Stimulated activated CD4-positive, alpha-beta T cell treated with anti-CD3 and anti-CD28 coated beads, Interleukin-1b, Interleukin-23, amount 100 ng/mL, for 4 hours (primary cell): ENCODE data around the gene CIDEC.
A peak's percentile ranks its signal among the peaks of the same experiment; 100 is the strongest.
"Not testable (repeated sequence)": the region's sequence is repeated elsewhere in the genome, so short reads cannot be mapped to it uniquely, and the experiment has no call there.

Experiments used
- DNase-seq, 2 donors: peaks; one replicate each; pipeline ENCODE4 v3.0.0-alpha.2; 2020; ENCODE audit warnings: low read depth in 2 of 2

The CIDEC gene

DNA sequence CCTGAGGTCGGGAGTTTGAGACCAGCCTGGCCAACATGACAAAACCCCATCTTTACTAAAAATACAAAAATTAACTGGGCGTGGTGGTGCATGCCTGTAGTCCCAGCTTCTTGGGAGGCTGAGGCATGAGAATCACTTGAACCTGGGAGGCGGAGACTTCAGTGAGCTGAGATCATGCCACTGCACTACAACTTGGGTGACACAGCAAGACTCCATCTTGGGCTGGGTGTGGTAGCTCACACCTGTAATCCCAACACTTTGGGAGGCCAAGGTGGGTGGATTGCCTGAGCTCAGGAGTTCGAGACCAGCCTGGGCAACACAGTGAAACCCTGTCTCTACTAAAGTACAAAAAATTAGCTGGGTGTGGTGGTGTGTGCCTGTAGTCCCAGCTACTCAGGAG lies 3.8 kb downstream of the CIDEC start:
- not testable (repeated sequence) for DNase-seq

DNA sequence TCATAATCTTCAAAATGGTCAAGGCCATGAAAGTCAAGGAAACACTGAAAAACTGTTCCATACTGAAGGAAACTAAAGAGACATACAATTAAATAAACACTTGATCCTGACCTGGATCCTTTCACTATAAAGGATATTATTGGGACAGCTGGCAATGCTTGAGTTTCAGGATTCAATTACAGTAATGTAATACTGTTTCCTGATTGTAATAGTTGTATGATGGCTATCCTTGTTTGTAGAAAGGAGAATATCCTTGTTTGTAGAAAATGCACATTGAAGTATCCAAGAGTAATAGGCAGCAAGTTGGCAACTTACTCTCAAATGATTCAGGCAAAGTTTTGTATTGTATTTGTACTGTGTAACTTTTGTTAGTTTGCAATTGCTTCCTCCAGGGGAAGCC lies 4.6 kb downstream of the CIDEC start:
- no peak for DNase-seq

DNA sequence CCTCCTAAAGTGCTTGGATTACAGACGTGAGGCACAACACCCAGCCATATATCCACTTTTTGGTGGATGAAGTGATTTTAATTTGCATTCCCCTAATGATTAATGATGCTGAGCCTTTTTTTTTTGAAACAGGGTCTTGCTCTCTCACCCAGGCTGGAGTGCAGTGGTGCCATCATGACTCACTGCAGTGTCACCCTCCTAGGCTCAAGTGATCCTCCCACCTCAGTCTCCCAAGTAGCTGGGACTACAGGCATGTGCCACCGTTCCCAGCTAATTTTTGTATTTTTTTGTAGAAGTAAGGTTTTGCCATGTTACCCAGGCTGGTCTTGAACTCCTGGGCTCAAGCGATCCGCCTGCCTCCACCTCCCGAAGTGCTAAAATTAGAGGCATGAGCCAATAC lies 8.0 kb downstream of the CIDEC start:
- DNase-seq, result not testable (repeated sequence)

DNA sequence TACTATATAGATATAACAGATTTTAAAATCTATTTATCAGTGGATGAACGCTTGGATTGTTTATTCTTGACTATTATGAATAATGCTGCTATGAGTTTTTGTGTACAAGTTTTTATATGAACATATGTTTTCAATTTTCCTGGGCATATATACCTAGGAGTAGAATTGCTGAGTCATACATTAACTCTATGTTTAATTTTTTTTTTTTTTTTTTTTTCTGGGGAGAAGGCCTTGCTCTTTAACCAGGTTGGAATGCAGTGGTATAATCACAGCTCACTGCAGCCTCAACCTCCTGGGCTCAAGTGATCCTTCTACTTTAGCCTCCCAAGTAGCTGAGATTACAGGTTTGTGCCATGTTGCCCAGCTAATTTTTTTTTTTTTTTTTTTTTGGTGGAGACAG lies 9.1 kb downstream of the CIDEC start:
- no peak for DNase-seq

DNA sequence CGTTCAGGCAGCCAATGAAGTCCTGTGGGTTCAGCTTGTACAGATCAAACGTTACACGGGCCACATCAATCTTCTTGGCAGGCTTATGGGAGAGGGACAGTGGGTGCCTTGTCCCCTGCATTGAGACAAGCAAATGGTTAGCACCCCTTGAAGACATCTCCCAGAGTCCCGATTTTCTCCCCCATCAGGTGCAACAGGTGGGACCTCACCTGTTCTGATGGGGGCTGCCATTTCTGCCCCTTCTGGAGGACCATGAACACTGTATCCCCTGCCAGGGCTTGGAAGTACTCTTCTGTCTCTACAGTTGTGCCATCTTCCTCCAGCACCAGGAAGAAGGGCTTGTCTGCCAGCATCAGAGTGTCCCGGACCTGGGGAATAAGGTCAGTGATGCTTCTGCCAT lies 10.1 kb downstream of the CIDEC start:
- no peak for DNase-seq

DNA sequence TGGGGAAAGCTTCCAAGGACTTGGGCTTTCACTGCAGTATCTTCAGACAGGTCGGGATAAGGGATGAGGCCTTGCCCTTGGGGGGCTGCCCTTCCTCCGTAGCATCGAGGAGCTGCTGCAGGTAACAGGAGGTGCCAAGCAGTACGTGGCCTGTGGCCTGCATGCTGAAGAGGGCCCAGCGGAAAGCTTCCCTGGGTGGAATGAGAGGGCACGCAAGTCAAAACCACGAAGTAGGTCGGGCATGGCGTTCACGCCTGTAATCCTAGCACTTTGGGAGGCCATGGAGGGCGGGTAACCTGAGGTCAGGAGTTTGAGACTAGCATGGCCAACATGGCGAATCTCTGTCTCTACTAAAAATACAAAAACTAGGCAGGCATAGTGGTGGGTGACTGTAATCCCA lies 12.9 kb downstream of the CIDEC start:
- DNase-seq, result no peak

DNA sequence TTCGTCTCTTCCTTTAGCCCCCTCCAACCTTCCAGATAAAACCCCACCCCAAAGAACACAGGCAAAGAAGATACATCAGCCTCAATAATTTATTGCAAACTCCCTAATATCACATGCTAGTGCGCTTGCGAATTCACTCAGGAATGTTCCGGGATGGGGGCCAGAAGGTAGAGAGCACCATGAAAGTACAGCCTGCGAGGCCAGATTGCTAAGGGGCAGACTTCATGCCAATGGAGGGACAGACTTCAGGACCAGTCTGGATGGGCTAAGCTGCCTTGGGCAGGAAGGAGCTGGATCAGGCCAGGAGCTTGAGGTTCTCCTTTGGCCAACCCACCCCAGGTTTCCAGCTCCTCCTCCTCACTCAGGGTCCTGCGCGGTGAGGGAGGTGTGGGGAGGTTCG lies 13.4 kb downstream of the CIDEC start:
- no peak for DNase-seq

DNA sequence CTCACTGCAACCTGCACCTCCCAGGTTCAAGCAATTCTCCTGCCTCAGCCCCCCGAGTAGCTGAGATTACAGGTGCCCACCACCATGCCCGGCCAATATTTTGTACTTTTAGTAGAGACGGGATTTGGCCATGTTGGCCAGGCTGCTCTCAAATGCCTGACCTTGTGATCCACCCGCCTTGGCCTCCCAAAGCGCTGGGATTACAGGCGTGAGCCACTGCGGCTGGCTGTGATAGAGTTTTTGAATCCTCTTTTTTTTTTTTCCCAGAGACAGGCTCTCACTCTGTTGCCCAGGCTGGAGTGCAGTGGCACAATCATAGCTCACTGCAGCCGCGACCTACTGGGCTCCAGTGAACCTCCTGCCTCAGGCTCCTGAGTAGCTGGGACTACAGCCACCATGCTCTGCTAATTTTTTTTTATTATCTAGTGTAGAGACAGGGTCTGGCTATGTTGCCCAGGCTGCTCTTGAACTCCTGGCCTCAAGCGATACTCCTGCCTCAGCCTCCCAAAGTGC lies 14.9 kb downstream of the CIDEC start:
- DNase-seq, result not testable (repeated sequence)

DNA sequence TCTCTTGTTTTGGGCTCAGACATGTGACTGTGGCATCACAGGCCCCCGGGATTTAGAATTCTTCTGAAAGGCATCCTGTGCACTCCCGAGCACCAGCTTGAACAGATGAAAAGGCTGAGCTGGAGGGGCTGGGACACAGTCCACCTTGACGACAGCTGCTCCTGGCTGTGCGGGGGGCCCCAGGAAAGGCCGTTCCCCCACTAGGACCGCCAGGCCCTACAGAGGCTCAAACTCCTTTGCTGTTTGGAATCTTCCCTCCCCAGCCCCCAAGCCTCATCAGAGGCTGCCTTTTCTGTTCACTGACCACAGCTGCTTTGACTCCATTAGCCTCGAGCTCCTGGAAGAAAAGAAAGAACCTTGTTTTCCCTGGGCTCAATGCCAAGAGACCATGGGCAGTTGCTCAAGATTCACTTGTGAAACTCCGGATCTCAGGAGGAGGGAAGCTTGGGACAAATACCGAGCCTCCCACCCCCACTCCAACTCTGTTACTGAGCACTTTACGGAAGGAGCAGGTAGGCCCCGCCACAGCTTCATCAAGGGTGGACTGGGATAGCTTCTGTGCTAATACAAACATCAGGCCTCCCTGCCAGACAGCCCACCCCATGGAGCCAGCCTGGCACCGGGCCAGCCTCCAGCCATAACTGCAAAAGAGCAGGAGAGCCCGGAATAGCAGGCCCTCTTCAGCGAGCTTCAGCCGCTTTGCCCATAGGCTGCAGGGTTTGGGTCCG lies 15.7 kb downstream of the CIDEC start:
- DNase-seq, result no peak

DNA sequence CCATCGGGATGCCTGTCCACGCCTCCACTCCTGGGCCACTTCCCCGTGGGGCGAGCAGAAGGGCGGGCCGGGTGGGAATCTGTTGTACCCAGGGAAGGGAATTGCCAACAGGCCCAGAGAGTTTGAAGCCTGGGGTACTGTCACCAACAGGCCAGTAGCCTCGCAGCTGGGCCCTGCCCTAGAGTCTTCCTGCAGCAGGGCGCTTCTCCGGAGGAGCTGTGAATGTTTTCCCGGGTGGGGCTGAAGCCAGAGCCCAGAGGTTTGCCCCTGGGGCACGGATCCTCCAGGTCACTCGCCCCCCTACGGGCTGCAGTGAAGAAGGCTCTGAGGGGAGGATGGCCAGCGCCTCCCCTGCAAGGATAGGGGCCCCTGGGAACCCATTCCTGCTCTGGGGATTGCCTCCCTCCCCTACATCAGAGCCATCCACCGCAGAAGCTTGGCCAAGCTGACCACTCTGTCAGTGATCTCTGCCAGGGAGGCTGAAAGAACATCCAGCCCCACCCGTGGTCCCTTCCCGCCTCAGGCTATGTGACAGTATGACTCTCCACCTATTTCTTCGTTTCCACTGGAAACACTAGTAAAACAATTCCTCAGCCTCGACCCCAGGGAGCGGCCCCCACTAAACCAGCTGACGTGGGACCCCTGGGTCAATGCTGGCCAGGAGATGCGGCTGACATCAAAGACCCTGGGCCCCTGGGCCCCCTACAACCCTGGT lies 16.8 kb downstream of the CIDEC start:
- no peak for DNase-seq

DNA sequence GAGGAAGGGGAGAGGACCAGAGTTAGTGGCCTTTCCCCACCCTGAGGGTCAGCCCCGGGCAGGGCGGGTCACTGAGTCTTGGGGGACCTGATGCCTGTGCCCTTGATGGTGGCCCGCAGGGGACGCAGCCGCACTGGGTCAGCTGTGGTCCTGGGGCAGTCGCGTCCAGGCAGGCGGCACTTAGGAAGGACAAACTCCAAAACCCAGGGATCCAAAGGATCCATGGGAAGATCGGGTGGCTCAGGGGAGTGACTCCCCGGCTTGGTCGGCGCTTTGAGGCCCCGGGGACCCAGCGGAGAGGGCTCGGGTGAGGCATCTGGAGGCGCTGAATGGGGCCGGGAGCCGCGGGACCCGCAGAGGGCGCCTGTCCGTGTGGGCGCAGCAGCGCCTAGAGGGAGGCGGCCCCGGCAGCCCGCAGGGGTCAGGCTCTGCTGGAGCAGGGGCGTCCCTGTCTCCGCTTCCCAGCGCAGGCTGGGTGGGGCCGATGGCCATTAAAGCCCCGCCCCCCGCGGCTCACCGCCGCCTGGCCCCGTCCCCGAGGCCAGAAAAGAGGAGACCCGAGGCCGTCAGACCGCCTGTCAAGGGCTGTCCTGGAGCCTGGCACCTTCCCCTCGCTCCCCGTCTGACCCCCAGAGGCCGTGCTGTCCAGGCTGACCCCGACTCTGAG lies 17.5 kb downstream of the CIDEC start:
- peak; percentile 17 to 29 for DNase-seq

DNA sequence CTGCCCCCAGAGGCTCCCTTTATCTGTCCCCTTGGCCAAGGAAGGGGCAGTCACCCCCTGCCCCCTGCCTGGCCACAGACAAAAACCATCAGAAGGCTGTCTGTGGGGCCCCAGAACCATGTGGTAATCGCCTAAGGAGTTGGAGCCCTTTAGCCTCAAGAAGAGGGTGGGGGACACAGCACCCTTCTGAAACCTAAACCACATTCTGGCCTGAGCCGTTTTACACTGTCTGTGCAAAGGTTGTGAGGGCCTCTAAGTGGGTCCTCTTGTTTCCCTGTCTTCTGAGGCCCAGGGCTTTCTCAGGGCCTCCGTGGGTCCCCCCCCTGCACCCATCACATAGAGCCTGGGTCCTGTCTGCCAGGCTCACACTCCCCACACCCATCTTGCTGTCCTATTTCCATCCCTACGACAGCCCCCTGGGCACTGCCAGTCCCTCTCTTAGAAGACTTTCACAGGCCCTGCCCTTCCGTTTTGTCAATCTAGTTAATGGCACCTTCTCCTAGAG lies 18.4 kb downstream of the CIDEC start:
- DNase-seq, result no peak

DNA sequence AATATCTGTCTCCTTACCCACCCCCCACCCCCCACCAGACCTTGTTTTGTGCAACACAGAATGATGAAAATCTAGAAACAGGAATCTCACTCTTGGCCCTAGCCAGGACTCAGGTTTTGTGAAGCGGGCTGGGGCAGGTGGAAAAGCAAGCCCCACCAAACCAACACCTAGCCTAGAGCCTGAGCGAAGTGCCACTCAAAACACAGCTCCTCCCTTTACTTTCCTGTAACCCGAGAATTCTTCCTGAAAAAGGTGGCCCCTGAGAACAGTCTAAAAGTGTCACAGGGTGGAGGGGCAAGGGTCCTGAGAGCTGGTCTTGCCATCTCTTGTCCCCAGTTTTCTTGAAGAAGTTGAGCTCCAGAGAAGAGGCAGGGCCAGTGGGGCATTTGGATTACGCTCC lies 18.9 kb downstream of the CIDEC start:
- no peak for DNase-seq

DNA sequence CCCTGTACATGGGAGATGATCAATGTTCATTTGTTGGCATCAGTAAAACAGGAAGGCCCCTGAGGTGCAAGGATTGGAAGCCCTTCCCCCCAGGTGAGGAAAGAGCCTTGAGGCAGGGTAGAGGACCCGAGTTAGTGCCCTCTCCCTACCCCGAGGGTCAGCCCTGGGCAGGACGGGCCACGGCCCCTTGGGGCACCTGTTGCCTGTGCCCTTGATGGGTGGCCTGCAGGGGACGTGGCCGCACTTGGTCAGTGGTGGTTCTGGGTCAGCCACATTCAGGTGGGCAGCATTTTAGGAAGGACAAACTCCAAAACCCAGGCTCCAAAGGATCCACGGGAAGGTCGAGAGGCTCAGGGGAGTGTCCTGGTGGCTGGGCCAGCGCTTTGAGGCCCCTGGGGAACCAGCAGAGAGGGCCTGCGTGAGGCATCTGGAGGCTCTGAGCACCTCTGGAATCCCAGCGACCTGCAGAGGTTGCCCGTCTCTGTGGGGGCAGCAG lies 20.5 kb downstream of the CIDEC start:
- no peak for DNase-seq

DNA sequence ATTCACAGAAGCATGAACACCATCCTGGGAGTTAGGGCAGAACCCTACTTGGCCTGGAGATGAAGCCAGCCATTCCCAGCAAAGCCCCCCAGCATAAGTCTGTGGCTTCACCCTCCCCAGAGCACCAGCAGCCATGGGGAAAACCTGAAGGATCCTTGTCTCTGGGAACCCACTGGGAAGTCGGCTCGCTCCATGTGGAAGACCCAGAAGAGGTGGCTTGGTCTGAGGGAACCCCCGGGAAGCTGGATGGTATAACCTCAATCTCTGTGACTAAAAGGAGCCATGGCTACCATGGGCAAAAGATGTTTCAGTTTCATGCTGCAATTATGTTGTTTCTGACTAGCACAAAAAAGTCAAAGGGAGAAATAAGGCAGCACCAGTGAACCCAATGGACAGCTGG lies 24.5 kb downstream of the CIDEC start:
- no peak for DNase-seq

DNA sequence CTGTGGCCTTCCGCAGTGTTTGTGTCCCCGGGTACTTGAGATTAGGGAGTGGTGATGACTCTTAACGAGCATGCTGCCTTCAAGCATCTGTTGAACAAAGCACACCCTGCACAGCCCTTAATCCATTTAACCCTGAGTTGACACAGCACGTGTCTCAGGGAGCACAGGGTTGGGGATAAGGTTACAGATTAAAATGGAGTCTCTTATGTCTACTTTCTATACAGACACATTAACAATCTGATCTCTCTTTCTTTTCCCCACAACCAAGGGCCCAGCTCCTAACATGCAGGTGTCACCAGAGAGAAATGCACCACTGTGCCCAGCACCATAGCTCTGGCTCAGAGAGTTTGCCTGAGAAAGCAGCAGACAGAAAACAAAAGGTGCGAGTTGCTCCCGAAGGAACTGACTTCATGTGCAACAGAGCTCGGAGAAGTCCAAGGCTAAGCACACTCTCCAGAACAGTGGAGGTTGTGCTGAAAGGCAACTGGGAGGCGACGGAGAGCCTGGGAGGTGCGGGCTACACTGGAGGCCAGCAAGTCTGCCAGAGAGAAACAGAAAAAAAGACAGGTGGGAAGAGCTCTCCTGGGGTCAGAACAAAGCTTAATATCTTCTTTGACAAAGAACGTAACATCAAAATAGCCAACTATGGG lies 25.6 kb downstream of the CIDEC start:
- DNase-seq, result not testable (repeated sequence)

DNA sequence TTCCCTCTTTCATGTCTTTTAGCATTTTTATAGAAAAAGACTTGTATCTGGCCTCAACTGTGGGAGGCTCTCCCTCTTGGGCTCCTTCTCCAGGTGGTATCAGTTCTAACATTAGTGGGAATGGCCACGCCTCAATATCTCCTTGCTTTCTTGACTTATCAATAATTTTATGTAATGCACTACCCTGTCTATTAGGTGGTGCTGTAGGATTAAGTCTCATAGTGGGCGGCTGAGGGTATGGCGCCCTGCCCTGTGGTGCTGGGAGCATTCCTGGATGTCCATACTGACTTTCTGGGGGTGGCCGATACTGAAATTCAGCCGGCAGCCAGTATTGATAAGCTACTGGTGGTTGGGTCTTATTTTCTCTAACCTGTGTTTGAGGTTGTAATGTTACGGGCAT lies 27.5 kb downstream of the CIDEC start:
- no peak for DNase-seq

DNA sequence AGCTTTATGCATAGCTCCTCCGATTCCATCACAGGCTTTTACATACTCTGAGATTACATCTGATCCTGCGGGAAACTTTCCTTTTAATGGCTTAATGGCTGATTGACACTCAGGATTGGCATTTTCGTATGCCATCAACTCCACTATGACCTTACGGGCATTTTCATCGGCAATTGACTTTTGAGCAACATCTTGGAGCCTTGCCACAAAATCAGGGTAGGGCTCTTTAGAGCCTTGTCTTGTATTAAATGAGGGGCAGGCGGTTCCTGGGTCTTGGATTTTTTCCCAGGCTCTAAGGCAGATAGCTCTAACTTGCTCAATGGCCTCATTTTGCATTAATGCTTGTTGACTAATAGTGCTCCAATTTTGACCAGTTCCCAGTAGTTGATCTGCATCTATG lies 28.1 kb downstream of the CIDEC start:
- DNase-seq, result not testable (repeated sequence)

DNA sequence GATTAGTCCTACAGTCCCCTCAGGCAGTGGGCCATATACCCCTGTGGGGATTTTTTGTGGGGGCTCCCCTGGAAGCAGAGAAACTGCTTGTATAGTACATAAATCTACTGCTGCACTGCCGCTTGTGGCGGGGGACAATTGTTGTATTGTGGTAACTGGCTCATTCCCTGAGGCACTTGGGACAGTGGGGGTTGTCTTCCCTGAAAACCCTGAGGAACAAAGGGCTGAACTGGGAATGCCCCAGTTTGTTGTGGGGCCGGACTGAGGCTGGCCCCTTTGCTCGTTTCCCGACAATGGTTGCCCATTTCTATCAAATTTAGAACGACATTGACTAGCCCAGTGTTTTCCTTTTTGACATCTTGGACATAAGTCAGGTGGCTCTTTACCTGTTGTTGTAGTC lies 28.7 kb downstream of the CIDEC start:
- DNase-seq, result not testable (repeated sequence)

DNA sequence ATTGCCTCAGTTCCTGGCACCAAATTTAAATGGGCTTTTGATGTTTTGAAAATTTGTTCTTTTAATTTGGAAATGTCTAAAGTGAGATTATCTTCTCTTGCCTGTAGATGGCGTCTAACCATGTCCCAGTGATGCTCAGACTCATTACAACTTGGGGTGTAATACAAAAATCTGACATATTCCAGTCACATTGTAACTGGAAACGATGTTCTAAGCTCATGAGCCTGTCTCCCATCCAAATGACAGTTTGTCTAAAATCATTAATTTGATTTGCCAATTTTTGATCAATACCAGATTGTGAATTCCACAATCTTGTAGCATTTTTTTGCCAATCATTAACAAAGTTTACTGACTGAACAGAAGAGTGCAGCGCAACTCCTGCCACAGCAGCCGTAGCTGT lies 31.2 kb downstream of the CIDEC start:
- DNase-seq, result not testable (repeated sequence)

DNA sequence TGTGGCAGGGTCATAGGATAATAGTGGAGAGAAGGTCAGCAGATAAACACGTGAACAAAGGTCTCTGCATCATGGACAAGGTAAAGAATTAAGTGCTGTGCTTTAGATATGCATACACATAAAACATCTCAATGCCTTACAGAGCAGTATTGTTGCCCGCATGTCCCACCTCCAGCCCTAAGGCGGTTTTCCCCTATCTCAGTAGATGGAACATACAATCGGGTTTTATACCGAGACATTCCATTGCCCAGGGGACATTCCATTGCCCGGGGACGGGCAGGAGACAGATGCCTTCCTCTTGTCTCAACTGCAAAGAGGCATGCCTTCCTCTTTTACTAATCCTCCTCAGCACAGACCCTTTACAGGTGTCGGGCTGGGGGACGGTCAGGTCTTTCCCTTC lies 32.2 kb downstream of the CIDEC start:
- DNase-seq, result not testable (repeated sequence)
